HG02840 (cell line): ENCODE measurements around the gene ZCCHC8.
"Not testable (repeated sequence)": the region's sequence is repeated elsewhere in the genome, so short reads cannot be mapped to it uniquely, and the experiment has no call there.

Source experiments
- ATAC-seq: cut with Tn5 transposase; IDR thresholded peaks from one replicate; pipeline ENCODE4 v1.9.1; 2021; ENCODE audit warnings: mild to moderate bottlenecking, moderate library complexity, moderate number of reproducible peaks; ENCODE audit not compliant: unreplicated experiment, low FRiP score

Gene ZCCHC8

DNA sequence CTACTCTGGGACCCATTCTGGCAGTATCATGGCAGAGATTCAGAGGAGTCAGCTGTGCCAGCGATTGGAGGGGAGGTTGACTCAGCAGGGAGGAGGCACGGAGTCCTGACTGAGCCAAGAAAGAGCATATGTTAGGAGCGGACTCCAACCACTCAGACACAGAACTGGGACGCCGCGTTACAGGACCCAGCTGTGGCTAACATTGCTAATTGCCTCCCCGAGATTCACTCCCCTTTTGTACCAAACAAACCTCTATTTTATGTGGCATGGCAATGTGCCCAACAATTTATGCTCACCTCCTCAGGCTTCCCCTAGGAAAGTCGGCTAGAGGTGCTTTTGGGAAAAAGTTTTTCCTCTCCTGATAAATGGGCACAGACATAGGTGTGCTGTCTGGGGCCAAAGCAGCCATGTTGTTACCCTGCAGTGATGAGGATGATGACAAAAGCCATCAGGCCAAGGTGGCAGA, 63.0 kb downstream of the ZCCHC8 start:
- no peak for ATAC-seq

DNA sequence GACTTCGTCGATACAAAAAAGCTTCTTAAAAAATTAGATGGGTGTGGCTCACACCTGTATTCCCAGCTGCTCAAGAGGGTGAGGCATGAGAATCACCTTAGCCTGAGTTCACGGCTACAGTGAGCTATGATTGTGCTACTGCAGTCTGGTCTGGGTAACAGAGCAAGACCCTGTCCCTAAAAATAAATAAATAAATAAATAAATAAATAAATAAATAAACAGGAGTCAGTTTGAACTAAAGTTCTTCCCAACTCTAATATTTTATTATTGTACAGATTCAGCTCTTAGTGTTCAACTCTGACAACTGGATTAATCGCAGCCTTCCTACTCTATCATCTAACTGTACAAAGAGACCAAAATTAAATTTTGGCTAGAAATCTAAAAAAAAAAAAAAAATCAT, 65.5 kb downstream of the ZCCHC8 start:
- ATAC-seq: no peak

DNA sequence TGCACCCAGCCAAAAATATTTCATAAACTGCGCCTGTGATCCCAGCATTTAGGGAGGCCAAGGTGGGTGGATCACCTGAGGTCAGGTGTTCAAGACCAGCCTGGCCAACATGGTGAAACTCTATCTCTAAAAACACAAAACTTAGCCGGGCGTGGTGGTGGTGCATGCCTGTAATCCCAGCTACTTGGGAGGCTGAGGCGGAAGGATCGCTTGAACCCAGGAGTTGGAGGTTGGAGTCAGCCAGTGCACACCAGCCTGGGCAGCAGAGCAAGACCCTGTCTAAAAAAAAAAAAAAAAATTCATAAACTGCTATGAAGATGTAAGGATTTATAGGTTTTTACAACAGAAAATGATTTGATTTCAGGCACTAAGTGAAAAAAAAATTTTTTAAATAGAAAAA, 71.7 kb downstream of the ZCCHC8 start:
- ATAC-seq: not testable (repeated sequence)

DNA sequence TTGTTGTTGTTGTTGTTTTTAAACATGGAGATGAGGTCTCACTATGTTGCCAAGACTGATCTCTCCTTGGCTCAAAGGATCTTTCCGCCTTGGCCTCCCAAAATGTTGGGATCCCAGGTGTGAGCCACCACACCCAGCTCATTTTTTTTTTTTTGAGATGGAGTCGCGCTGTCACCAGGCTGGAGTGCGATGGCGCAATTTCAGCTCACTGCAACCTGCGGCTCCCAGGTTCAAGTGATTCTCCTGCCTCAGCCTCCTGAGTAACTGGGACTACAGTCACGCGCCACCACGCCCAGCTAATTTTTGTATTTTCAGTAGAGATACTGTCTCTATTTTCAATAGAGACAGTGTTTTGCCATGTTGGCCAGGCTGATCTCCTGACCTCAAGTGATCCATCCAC, 73.3 kb downstream of the ZCCHC8 start:
- no peak for ATAC-seq

DNA sequence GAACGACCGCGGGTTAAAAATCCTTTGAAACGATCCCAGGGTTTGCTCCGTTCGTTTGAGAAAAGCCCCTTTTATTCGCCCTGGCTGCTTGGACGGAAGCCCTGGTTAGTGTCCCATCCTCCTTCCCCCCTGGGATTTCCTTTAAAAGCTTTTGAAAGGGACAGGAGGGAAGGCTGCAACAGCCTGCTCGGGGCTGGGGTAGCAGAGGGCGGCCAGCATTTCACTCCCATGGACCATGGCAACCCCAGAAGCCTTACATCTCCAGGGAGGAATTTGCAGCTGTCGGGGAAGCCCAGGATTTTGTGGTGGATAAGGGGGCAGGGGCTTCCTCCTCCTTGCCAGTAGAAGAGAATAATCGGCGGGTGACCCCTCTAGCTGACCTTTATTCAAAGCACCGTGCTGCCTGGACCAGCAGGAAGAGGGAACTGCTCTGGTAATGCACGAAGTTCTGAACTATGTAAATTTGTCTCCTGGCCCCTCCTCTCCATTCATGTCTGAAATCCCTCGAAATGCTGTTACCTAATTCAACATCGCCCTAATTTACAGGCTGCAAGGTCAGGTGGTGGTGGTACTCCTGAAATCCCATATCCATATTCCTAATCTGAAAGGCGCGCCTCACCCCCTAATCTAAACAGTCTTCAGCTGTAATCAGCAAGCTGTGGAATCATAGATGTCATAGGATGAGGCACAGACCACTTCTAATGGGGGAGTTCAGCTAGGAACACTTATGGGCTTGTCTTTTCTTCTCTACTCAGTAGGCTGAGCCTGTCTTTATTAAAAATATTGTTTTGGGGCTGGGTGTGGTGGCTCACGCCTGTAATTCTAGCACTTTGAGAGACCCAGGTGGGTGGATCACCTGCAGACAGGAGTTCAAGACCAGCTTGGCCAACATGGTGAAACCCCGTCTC, 77.2 kb downstream of the ZCCHC8 start:
- no peak for ATAC-seq

DNA sequence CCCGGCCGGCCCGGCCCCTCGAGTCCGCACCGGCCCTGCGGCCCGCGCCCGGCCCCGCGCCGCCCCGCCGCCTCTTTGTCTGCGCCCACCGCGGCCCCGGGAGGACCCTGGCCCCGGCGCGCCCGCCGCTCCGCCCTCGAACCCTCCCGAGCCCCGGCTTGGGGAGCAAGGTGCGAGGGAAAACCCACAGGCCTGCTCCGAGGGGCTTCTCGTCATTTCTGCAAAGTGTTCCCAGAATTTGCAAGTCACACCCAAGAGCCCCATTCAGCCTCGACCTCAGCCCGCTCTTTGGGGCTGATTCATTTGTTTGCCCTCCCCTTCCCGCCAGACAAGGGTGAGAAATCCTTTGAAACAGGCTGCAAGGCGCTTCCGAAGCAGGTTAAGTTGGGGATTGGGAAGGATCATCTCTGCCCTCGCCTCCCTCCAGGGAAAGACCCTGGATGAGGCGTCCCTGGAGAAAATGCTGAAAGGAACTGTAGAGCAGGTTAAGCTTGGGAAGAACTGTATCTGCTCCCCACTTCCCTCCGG, 77.9 kb downstream of the ZCCHC8 start:
- no peak for ATAC-seq

DNA sequence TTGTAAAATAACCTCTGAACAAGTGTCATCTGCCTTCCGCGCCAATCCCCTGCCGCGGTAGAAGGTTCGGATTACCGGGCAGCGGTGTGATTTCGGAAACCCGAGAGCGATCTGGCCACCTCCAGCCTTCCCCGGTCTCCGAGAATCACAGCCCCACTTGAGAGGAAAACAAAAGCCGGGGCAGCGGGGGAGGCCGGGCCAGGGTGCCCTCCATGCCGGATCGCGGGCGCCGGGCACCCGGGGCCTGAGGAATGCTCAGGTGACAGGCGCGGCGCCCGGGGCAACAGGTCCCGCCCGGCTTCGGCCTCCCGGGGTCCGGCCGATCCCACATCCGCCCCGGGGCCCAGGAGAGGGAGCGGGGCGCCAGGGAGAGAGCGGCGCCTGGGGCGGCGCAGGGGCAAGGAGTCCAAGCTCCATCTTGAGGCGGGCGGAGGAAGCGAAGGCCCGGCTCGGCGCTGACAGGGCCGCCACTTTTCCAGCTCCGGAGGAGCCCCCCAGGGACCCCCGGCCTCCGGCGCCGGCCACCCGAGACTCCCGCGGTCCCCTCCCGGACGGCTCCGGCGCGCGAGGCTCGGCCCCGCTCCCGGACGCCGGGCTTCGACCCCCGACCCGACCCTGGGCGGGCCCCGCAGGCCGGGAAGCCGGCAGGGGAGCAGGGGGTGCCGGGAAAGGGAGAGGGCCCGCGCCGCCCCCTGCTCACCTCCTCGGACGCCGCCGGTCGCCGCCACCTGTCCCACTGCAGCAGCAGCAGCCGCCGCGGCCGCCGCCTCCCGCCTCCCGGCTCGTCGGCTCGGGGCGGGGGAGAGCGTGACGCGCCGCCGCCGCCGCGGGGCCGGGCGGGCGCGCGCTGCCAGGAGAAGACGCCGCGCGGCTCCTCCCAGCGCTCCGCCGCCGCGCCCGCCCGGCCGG, 78.7 kb downstream of the ZCCHC8 start, which contains the start of gene CLIP1:
CLIP1 (minus strand) TSS at position 849 of the 909 bp plus-strand sequence. CDS start 42,217 bp downstream, outside the sequence.
- no peak for ATAC-seq
